Prostate gland (tissue), 2 donors: Measurements from ENCODE around the gene TMEM132D. TPM values are rescaled to one million over a fixed set of nuclear protein-coding genes. Genes with fewer than 3 reads are reported as not detected.

ENCODE experiments used
- DNase-seq: peaks from one replicate; pipeline ENCODE4 v3.0.0-alpha.2; 2019; ENCODE audit warnings: low spot score
- H3K27ac ChIP-seq, 2 donors: fragments of 200-600 bp; sonication (generic); 2 replicates each; pipeline ENCODE4 v1.5.1; 2017 to 2019
- H3K27me3 ChIP-seq: fragments of 200-600 bp; sonication (generic); replicated peaks from 2 replicates; pipeline ENCODE4 v1.5.1; 2019; ENCODE audit not compliant: insufficient read depth
- H3K36me3 ChIP-seq, 2 donors: fragments of 200-600 bp; sonication (generic); 1 replicate in 1 of 2; 2 replicates in 1 of 2; pipeline versions ENCODE4 v1.5.1 to v1.8.1; 2017 to 2019
- H3K4me1 ChIP-seq: fragments of 200-600 bp; sonication (generic); replicated peaks from 2 replicates; pipeline ENCODE4 v1.5.1; 2019
- H3K4me3 ChIP-seq, 2 donors: fragments of 200-600 bp; sonication (generic); 2 replicates each; pipeline ENCODE4 v1.5.1; 2017 to 2019
- H3K9me3 ChIP-seq: fragments of 200-600 bp; sonication (generic); 2 replicates; pipeline ENCODE4 v1.5.1; 2017
- POLR2A ChIP-seq: fragments of 450-650 bp; IDR thresholded peaks from one replicate; pipeline ENCODE4 v1.6.1; 2016; ENCODE audit warnings: antibody characterized with exemption, mild to moderate bottlenecking
- POLR2AphosphoS5 ChIP-seq: sonication (generic); formaldehyde crosslinking; IDR thresholded peaks from one replicate; pipeline ENCODE4 v1.6.1; 2017; ENCODE audit warnings: antibody characterized with exemption
- WGBS: methylation state at CpG from one replicate; pipeline ENCODE4 v1.1.5; 2018; 5-methylcytosine and 5-hydroxymethylcytosine counted together
- intact Hi-C: fragments of 100-400 bp; cut with DNase I; formaldehyde crosslinking; loops from one replicate; pipeline ENCODE4 v1.14.2; 2022
- total RNA-seq, 2 donors: library from RNA; depleted of rRNA; stranded (reverse); fragments of >200 nt; gene quantifications; one replicate each; pipeline ENCODE4 v1.1.0, GENCODE V29; 2016
- TF ChIP-seq, protein P1 (sequence below), 4 experiments: fragments of 200-600 bp in 2 of 4; fragments of 450-650 bp in 2 of 4; sonication (generic) in 2 of 4; IDR thresholded peaks; 1 replicate in 3 of 4; 2 replicates in 1 of 4; pipeline ENCODE4 v1.5.1; 2016 to 2019; ENCODE audit warnings: antibody characterized with exemption in 4 of 4, mild to moderate bottlenecking in 2 of 4, moderate library complexity in 2 of 4

Gene TMEM132D
- total RNA-seq, 2 donors from 2014 or later, result 0.57 to 1.3 TPM

GRCh38 chr12:129534966-129535750, 368.7 kb downstream of the TMEM132D start:
- Histone ChIP-seq H3K4me3 (no peak overlapping the region), H3K4me1 (no peaks in the 10 kb centered on the region), H3K36me3 (no peaks in the 10 kb centered on the region), H3K27ac (no peak overlapping the region), H3K9me3 (no peaks in the 10 kb centered on the region), H3K27me3 (no peaks in the 10 kb centered on the region)
- no peak for DNase-seq
- intact Hi-C loops, result no loop called here
- TF ChIP-seq, protein P1, sequence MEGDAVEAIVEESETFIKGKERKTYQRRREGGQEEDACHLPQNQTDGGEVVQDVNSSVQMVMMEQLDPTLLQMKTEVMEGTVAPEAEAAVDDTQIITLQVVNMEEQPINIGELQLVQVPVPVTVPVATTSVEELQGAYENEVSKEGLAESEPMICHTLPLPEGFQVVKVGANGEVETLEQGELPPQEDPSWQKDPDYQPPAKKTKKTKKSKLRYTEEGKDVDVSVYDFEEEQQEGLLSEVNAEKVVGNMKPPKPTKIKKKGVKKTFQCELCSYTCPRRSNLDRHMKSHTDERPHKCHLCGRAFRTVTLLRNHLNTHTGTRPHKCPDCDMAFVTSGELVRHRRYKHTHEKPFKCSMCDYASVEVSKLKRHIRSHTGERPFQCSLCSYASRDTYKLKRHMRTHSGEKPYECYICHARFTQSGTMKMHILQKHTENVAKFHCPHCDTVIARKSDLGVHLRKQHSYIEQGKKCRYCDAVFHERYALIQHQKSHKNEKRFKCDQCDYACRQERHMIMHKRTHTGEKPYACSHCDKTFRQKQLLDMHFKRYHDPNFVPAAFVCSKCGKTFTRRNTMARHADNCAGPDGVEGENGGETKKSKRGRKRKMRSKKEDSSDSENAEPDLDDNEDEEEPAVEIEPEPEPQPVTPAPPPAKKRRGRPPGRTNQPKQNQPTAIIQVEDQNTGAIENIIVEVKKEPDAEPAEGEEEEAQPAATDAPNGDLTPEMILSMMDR (IDR thresholded peaks at IDR 0.05), result no peak
- TF ChIP-seq POLR2A (no peak), POLR2AphosphoS5 (no peak)
- 92% methylated on average over 3 of the region's 3 CpGs for WGBS

- no peaks in the 10 kb centered on the region for H3K27me3 ChIP-seq
- DNase-seq, result no peak
- H3K4me3 ChIP-seq, result no peak overlapping the region
- H3K27ac ChIP-seq, result no peak overlapping the region
- H3K9me3 ChIP-seq, result no peaks in the 10 kb centered on the region
- no peaks in the 10 kb centered on the region for H3K36me3 ChIP-seq
- intact Hi-C loops, result no loop called here
- TF ChIP-seq, protein P1 (IDR thresholded peaks at IDR 0.05), result no peak
- TF ChIP-seq POLR2AphosphoS5 (no peak), POLR2A (no peak)
- H3K4me1 ChIP-seq, result no peaks in the 10 kb centered on the region
- 47% methylated on average over 17 of the region's 17 CpGs for WGBS
Measured at GRCh38 chr12:129532707-129533499, 370.9 kb downstream of the TMEM132D start.

- no peak for TF ChIP-seq POLR2A
- TF ChIP-seq POLR2AphosphoS5, result no peak
- TF ChIP-seq, protein P1 (IDR thresholded peaks at IDR 0.05), result no peak
- WGBS, result 47% methylated on average over 7 of the region's 7 CpGs
- DNase-seq, result no peak
- no peaks in the 10 kb centered on the region for H3K27me3 ChIP-seq
- H3K4me1 ChIP-seq, result no peaks in the 10 kb centered on the region
- H3K9me3 ChIP-seq, result no peaks in the 10 kb centered on the region
- H3K27ac ChIP-seq, result no peak overlapping the region
- H3K4me3 ChIP-seq, result no peak overlapping the region
- intact Hi-C loops, result no loop called here
- no peaks in the 10 kb centered on the region for H3K36me3 ChIP-seq
Measured at GRCh38 chr12:129532082-129532481, 371.7 kb downstream of the TMEM132D start.

DNA sequence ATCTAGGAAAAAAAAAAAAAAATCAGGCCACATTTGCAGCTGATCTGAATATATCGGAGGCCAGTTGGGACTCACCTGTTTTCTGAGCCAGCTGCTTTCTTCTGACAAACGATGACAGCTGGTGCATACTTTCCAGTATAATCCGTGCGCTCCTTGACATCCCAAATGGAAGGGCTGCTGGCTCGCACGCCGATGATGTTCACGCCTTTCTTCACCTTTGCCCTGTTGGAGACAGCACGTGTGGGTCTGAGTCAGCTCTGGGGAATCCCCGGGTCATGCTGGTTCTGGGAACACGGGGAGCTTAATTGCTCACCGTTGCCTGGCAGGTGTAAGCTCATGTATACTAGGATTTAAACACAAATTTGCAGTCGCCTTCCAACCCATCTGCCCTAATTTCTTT, 372.8 kb downstream of the TMEM132D start:
- no peak for TF ChIP-seq POLR2AphosphoS5
- no peaks in the 10 kb centered on the region for H3K4me1 ChIP-seq
- H3K9me3 ChIP-seq, result no peaks in the 10 kb centered on the region
- intact Hi-C loops, result no loop called here
- no peak overlapping the region for H3K27ac ChIP-seq
- H3K4me3 ChIP-seq, result no peak overlapping the region
- H3K36me3 ChIP-seq, result no peaks in the 10 kb centered on the region
- 41% methylated on average over 13 of the region's 13 CpGs for WGBS
- no peak for DNase-seq
- H3K27me3 ChIP-seq, result no peaks in the 10 kb centered on the region

- WGBS, result 69% methylated on average over 6 of the region's 6 CpGs
- no peak for TF ChIP-seq POLR2AphosphoS5
- TF ChIP-seq, protein P1 (IDR thresholded peaks at IDR 0.05), result no peak
- no peak for TF ChIP-seq POLR2A
- Histone ChIP-seq H3K4me3 (no peak overlapping the region), H3K27ac (no peak overlapping the region), H3K9me3 (no peaks in the 10 kb centered on the region), H3K27me3 (no peaks in the 10 kb centered on the region), H3K4me1 (no peaks in the 10 kb centered on the region), H3K36me3 (no peaks in the 10 kb centered on the region)
- no peak for DNase-seq
- intact Hi-C loops, result no loop called here
Measured at GRCh38 chr12:129530517-129530916, 373.3 kb downstream of the TMEM132D start.
